GM23338 (cell line): ENCODE results near the gene ITCH. TPM values are rescaled to one million over a fixed set of nuclear protein-coding genes. Genes with fewer than 3 reads are reported as not detected.

Experiments
- ATAC-seq: fragments of 200-7000 bp; cut with Tn5 transposase; 3 replicates; pipeline ENCODE4 v1.9.1; 2020
- DNase-seq: peaks from one replicate; pipeline ENCODE4 v3.0.0-alpha.2; 2015; ENCODE audit warnings: low spot score
- H2AFZ ChIP-seq: fragments of 200-600 bp; sonication (generic); 2 replicates; pipeline ENCODE4 v1.8.0; 2016; ENCODE audit warnings: antibody characterized with exemption, mild to moderate bottlenecking, moderate library complexity
- H3F3A ChIP-seq: fragments of 200-600 bp; sonication (generic); replicated peaks from 2 replicates; pipeline ENCODE4 v1.8.0; 2017; ENCODE audit warnings: antibody characterized with exemption, mixed run types, low read depth
- H3K27ac ChIP-seq: fragments of 200-600 bp; sonication (generic); 2 replicates; pipeline ENCODE4 v1.6.1; 2016; ENCODE audit warnings: low read depth
- H3K27me3 ChIP-seq: fragments of 200-600 bp; sonication (generic); 2 replicates; pipeline ENCODE4 v1.8.0; 2016; ENCODE audit warnings: mild to moderate bottlenecking, mixed run types, moderate library complexity; ENCODE audit not compliant: insufficient read depth
- H3K36me3 ChIP-seq: fragments of 200-600 bp; sonication (generic); 2 replicates; pipeline ENCODE4 v1.8.0; 2016; ENCODE audit warnings: mild to moderate bottlenecking; ENCODE audit not compliant: insufficient read depth
- H3K4me1 ChIP-seq: fragments of 200-600 bp; sonication (generic); 2 replicates; pipeline ENCODE4 v1.8.0; 2016; ENCODE audit warnings: mild to moderate bottlenecking, moderate library complexity; ENCODE audit not compliant: insufficient read depth
- H3K4me2 ChIP-seq: fragments of 200-600 bp; sonication (generic); 2 replicates; pipeline ENCODE4 v1.7.1; 2017; ENCODE audit warnings: mixed run types
- H3K4me3 ChIP-seq: fragments of 200-600 bp; sonication (generic); 2 replicates; pipeline ENCODE4 v1.6.1; 2016; ENCODE audit warnings: mixed run types
- H3K79me2 ChIP-seq: fragments of 200-600 bp; sonication (generic); replicated peaks from 2 replicates; pipeline ENCODE4 v1.8.0; 2017; ENCODE audit warnings: mild to moderate bottlenecking; ENCODE audit not compliant: insufficient read depth
- H3K9me2 ChIP-seq: fragments of 200-600 bp; sonication (generic); 2 replicates; pipeline ENCODE4 v1.8.0; 2017; ENCODE audit not compliant: insufficient read depth
- H4K20me1 ChIP-seq: fragments of 200-600 bp; sonication (generic); replicated peaks from 2 replicates; pipeline ENCODE4 v1.8.0; 2017; ENCODE audit warnings: mild to moderate bottlenecking; ENCODE audit not compliant: insufficient read depth
- H3K27ac Mint-ChIP-seq: 2 replicates; pipeline ENCODE4 v1.8.0; 2020; ENCODE audit warnings: inconsistent platforms, mild to moderate bottlenecking, moderate library complexity, mixed read lengths
- H3K27me3 Mint-ChIP-seq: 3 replicates; pipeline ENCODE4 v1.8.0; 2022; ENCODE audit warnings: low read depth, mild to moderate bottlenecking, moderate library complexity, mixed read lengths, inconsistent platforms; ENCODE audit not compliant: insufficient read depth, poor library complexity
- H3K36me3 Mint-ChIP-seq: 3 replicates; pipeline ENCODE4 v1.8.0; 2021; ENCODE audit warnings: low read depth, mild to moderate bottlenecking, inconsistent platforms, moderate library complexity, mixed read lengths
- H3K4me1 Mint-ChIP-seq: 3 replicates; pipeline ENCODE4 v1.8.0; 2020; ENCODE audit warnings: mild to moderate bottlenecking, inconsistent platforms, mixed read lengths
- H3K4me3 Mint-ChIP-seq: 3 replicates; pipeline ENCODE4 v1.8.0; 2021; ENCODE audit warnings: moderate library complexity, mild to moderate bottlenecking, inconsistent platforms, mixed read lengths
- H3K9me3 Mint-ChIP-seq: 3 replicates; pipeline ENCODE4 v1.8.0; 2020; ENCODE audit warnings: moderate library complexity, mild to moderate bottlenecking, inconsistent platforms, mixed read lengths
- CREB1 ChIP-seq: fragments of 250-450 bp; sonication (Bioruptor Pico); IDR thresholded peaks from 2 replicates; pipeline ENCODE4 v1.5.0; 2020; ENCODE audit warnings: low read depth, mild to moderate bottlenecking, moderate library complexity
- EZH2 ChIP-seq: fragments of 200-600 bp; sonication (generic); IDR thresholded peaks from one replicate; pipeline ENCODE4 v1.8.0; 2017; ENCODE audit warnings: antibody characterized with exemption, mild to moderate bottlenecking, low read depth; ENCODE audit not compliant: unreplicated experiment
- EZH2phosphoT487 ChIP-seq: fragments of 200-600 bp; sonication (generic); IDR thresholded peaks from one replicate; pipeline ENCODE4 v1.8.1; 2018; ENCODE audit warnings: antibody characterized with exemption; ENCODE audit not compliant: unreplicated experiment
- JUNB ChIP-seq: IDR thresholded peaks from one replicate; pipeline ENCODE4 v1.6.1; 2016; ENCODE audit warnings: antibody characterized with exemption; ENCODE audit not compliant: unreplicated experiment
- NANOG ChIP-seq: IDR thresholded peaks from 2 replicates; pipeline ENCODE4 v1.6.1; 2016; ENCODE audit warnings: antibody characterized with exemption, borderline replicate concordance
- POLR2AphosphoS5 ChIP-seq: IDR thresholded peaks from 2 replicates; pipeline ENCODE4 v1.6.1; 2016; ENCODE audit warnings: antibody characterized with exemption, low read depth
- STAT1 ChIP-seq: IDR thresholded peaks from one replicate; pipeline ENCODE4 v1.6.1; 2016; ENCODE audit warnings: antibody characterized with exemption; ENCODE audit not compliant: unreplicated experiment
- ZNF114 ChIP-seq: fragments of 250-450 bp; sonication (Bioruptor Pico); IDR thresholded peaks from 2 replicates; pipeline ENCODE4 v1.5.0; 2020; ENCODE audit warnings: mild to moderate bottlenecking, moderate library complexity
- ZNF331 ChIP-seq: fragments of 250-450 bp; sonication (Bioruptor Pico); IDR thresholded peaks from 2 replicates; pipeline ENCODE4 v1.5.0; 2020; ENCODE audit warnings: low read depth, mild to moderate bottlenecking, moderate library complexity
- polyA plus RNA-seq: library from polyadenylated mRNA; unstranded; fragments of >200 nt; fragmentation: Nextera tagmentation; extraction: Ambion mirVana; gene quantifications from 2 replicates; pipeline ENCODE4 v1.2.1, GENCODE V29; 2016
- total RNA-seq: library from RNA; depleted of rRNA; stranded (reverse); fragments of >200 nt; shearing (Covaris generic); gene quantifications from 2 replicates; pipeline ENCODE4 v1.2.3, GENCODE V29; 2014
- TF ChIP-seq, protein P1 (sequence below): fragments of 250-450 bp; sonication (Bioruptor Pico); IDR thresholded peaks from 2 replicates; pipeline ENCODE4 v1.5.0; 2020; ENCODE audit warnings: mild to moderate bottlenecking, moderate library complexity
- TF ChIP-seq, protein P2 (sequence below): IDR thresholded peaks from one replicate; pipeline ENCODE4 v1.6.1; 2018; ENCODE audit warnings: antibody characterized with exemption; ENCODE audit not compliant: unreplicated experiment
- TF ChIP-seq, protein P3 (sequence below): IDR thresholded peaks from 2 replicates; pipeline ENCODE4 v1.6.1; 2016; ENCODE audit warnings: antibody characterized with exemption
- TF ChIP-seq, protein P4 (sequence below), 2 experiments: fragments of 200-600 bp in 1 of 2; sonication (generic) in 1 of 2; conservative IDR thresholded peaks; 2 replicates each; pipeline versions ENCODE4 v1.5.1 to v1.6.1; 2016 to 2017; ENCODE audit warnings: antibody characterized with exemption in 2 of 2, low read depth in 2 of 2, mild to moderate bottlenecking in 2 of 2, moderate library complexity in 1 of 2

ITCH gene
- total and polyA plus RNA-seq, 2 experiments from 2014 or later: 16.4 to 31.6 TPM

DNA sequence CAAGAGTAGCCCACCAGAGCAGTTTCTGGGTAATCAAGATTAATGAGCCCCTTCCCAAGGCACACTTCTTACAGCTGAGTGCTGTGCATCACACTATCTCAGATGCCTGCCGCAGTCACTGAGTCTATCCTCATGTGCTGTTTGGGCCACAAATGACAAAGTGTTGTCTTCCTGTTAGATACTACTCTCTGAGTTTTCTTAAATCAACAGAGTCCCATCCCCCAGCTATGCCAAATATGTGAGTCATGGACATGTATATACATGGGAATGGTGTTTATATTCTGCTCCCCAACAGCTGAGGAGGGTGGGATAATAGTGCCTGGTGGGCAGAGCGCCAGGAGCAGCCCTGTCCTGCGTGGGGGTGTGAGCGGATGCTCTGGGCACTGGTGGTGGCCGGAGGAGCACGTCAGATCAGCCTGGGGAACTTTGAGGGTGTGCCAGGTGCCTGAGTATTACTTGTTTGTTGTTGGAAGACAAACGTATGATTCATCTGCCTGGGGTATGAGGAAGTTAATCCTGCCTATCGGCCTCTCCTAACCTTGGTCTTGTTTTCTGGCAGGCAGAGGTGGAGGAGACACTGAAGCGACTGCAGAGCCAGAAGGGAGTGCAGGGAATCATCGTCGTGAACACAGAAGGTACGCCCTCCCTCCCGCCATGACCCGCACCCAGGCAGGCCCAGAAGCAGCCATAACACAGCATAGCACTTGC lies 162.8 kb downstream of the ITCH start:
- peaks cover 46% of the 10 kb centered on the region for H3K36me3 Mint-ChIP-seq
- Histone ChIP-seq H3F3A (no peaks in the 10 kb centered on the region; the same call in 1 of the 2 replicates), H3K4me1 (no peaks in the 10 kb centered on the region; the same call in 1 of the 2 replicates), H3K36me3 (peaks cover 5% of the 10 kb centered on the region; the same call in 1 of the 2 replicates), H3K4me2 (no peak overlapping the region), H3K27ac (0 out of 2 replicates have a peak overlapping the region, but pooled peaks have one; percentile 14), H3K4me3 (no peak overlapping the region), H4K20me1 (peaks cover 42% of the 10 kb centered on the region), H3K79me2 (peaks cover 46% of the 10 kb centered on the region), H2AFZ (no peak overlapping the region), H3K27me3 (no peaks in the 10 kb centered on the region), H3K9me2 (no peaks in the 10 kb centered on the region)
- no peak overlapping the region for H3K4me3 Mint-ChIP-seq
- H3K9me3 Mint-ChIP-seq: no peaks in the 10 kb centered on the region
- TF ChIP-seq, protein P1, sequence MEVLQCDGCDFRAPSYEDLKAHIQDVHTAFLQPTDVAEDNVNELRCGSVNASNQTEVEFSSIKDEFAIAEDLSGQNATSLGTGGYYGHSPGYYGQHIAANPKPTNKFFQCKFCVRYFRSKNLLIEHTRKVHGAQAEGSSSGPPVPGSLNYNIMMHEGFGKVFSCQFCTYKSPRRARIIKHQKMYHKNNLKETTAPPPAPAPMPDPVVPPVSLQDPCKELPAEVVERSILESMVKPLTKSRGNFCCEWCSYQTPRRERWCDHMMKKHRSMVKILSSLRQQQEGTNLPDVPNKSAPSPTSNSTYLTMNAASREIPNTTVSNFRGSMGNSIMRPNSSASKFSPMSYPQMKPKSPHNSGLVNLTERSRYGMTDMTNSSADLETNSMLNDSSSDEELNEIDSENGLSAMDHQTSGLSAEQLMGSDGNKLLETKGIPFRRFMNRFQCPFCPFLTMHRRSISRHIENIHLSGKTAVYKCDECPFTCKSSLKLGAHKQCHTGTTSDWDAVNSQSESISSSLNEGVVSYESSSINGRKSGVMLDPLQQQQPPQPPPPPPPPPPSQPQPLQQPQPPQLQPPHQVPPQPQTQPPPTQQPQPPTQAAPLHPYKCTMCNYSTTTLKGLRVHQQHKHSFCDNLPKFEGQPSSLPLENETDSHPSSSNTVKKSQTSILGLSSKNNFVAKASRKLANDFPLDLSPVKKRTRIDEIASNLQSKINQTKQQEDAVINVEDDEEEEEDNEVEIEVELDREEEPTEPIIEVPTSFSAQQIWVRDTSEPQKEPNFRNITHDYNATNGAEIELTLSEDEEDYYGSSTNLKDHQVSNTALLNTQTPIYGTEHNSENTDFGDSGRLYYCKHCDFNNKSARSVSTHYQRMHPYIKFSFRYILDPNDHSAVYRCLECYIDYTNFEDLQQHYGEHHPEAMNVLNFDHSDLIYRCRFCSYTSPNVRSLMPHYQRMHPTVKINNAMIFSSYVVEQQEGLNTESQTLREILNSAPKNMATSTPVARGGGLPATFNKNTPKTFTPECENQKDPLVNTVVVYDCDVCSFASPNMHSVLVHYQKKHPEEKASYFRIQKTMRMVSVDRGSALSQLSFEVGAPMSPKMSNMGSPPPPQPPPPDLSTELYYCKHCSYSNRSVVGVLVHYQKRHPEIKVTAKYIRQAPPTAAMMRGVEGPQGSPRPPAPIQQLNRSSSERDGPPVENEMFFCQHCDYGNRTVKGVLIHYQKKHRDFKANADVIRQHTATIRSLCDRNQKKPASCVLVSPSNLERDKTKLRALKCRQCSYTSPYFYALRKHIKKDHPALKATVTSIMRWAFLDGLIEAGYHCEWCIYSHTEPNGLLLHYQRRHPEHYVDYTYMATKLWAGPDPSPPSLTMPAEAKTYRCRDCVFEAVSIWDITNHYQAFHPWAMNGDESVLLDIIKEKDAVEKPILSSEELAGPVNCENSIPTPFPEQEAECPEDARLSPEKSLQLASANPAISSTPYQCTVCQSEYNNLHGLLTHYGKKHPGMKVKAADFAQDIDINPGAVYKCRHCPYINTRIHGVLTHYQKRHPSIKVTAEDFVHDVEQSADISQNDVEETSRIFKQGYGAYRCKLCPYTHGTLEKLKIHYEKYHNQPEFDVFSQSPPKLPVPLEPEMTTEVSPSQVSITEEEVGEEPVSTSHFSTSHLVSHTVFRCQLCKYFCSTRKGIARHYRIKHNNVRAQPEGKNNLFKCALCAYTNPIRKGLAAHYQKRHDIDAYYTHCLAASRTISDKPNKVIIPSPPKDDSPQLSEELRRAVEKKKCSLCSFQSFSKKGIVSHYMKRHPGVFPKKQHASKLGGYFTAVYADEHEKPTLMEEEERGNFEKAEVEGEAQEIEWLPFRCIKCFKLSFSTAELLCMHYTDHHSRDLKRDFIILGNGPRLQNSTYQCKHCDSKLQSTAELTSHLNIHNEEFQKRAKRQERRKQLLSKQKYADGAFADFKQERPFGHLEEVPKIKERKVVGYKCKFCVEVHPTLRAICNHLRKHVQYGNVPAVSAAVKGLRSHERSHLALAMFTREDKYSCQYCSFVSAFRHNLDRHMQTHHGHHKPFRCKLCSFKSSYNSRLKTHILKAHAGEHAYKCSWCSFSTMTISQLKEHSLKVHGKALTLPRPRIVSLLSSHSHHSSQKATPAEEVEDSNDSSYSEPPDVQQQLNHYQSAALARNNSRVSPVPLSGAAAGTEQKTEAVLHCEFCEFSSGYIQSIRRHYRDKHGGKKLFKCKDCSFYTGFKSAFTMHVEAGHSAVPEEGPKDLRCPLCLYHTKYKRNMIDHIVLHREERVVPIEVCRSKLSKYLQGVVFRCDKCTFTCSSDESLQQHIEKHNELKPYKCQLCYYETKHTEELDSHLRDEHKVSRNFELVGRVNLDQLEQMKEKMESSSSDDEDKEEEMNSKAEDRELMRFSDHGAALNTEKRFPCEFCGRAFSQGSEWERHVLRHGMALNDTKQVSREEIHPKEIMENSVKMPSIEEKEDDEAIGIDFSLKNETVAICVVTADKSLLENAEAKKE: no peak
- TF ChIP-seq CREB1 (no peak), EZH2 (no peak), JUNB (no peak), ZNF331 (CRISPR knock-in tag) (no peak), NANOG (no peak), EZH2phosphoT487 (no peak), ZNF114 (no peak), STAT1 (no peak), POLR2AphosphoS5 (no peak)
- TF ChIP-seq, protein P2, sequence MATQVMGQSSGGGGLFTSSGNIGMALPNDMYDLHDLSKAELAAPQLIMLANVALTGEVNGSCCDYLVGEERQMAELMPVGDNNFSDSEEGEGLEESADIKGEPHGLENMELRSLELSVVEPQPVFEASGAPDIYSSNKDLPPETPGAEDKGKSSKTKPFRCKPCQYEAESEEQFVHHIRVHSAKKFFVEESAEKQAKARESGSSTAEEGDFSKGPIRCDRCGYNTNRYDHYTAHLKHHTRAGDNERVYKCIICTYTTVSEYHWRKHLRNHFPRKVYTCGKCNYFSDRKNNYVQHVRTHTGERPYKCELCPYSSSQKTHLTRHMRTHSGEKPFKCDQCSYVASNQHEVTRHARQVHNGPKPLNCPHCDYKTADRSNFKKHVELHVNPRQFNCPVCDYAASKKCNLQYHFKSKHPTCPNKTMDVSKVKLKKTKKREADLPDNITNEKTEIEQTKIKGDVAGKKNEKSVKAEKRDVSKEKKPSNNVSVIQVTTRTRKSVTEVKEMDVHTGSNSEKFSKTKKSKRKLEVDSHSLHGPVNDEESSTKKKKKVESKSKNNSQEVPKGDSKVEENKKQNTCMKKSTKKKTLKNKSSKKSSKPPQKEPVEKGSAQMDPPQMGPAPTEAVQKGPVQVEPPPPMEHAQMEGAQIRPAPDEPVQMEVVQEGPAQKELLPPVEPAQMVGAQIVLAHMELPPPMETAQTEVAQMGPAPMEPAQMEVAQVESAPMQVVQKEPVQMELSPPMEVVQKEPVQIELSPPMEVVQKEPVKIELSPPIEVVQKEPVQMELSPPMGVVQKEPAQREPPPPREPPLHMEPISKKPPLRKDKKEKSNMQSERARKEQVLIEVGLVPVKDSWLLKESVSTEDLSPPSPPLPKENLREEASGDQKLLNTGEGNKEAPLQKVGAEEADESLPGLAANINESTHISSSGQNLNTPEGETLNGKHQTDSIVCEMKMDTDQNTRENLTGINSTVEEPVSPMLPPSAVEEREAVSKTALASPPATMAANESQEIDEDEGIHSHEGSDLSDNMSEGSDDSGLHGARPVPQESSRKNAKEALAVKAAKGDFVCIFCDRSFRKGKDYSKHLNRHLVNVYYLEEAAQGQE: no peak
- TF ChIP-seq, protein P3, sequence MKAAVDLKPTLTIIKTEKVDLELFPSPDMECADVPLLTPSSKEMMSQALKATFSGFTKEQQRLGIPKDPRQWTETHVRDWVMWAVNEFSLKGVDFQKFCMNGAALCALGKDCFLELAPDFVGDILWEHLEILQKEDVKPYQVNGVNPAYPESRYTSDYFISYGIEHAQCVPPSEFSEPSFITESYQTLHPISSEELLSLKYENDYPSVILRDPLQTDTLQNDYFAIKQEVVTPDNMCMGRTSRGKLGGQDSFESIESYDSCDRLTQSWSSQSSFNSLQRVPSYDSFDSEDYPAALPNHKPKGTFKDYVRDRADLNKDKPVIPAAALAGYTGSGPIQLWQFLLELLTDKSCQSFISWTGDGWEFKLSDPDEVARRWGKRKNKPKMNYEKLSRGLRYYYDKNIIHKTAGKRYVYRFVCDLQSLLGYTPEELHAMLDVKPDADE: no peak
- TF ChIP-seq, protein P4, sequence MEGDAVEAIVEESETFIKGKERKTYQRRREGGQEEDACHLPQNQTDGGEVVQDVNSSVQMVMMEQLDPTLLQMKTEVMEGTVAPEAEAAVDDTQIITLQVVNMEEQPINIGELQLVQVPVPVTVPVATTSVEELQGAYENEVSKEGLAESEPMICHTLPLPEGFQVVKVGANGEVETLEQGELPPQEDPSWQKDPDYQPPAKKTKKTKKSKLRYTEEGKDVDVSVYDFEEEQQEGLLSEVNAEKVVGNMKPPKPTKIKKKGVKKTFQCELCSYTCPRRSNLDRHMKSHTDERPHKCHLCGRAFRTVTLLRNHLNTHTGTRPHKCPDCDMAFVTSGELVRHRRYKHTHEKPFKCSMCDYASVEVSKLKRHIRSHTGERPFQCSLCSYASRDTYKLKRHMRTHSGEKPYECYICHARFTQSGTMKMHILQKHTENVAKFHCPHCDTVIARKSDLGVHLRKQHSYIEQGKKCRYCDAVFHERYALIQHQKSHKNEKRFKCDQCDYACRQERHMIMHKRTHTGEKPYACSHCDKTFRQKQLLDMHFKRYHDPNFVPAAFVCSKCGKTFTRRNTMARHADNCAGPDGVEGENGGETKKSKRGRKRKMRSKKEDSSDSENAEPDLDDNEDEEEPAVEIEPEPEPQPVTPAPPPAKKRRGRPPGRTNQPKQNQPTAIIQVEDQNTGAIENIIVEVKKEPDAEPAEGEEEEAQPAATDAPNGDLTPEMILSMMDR (conservative IDR thresholded peaks at IDR 0.05; ENCODE audit: low read depth in 2 of 2): no peak
- H3K4me1 Mint-ChIP-seq: peaks cover 8% of the 10 kb centered on the region
- DNase-seq (no peak), ATAC-seq (no peak)
- H3K27me3 Mint-ChIP-seq: peaks cover 4% of the 10 kb centered on the region
- H3K27ac Mint-ChIP-seq: peak overlapping the region; percentile 72; the same call in 1 of the 2 replicates
